Muscle layer of duodenum (tissue), 2 donors: Measurements from ENCODE around the gene TMEM187.

Experiments
- H3K27ac ChIP-seq: one replicate; pipeline ENCODE4 v1.7.0; 2013; ENCODE audit warnings: mild to moderate bottlenecking, low read length
- H3K27me3 ChIP-seq: one replicate; pipeline ENCODE4 v1.7.0; 2013; ENCODE audit warnings: low read depth, mild to moderate bottlenecking, control low read depth, low read length
- H3K36me3 ChIP-seq, 2 donors: one replicate each; pipeline ENCODE4 v1.7.0; 2013; ENCODE audit warnings: low read length in 2 of 2, control low read depth in 1 of 2, mild to moderate bottlenecking in 1 of 2; ENCODE audit not compliant: insufficient read depth in 2 of 2, control insufficient read depth in 1 of 2
- H3K4me1 ChIP-seq, 2 donors: one replicate each; pipeline ENCODE4 v1.7.0; 2013; ENCODE audit warnings: low read length in 2 of 2, mild to moderate bottlenecking in 2 of 2, control low read depth in 1 of 2, moderate library complexity in 1 of 2; ENCODE audit not compliant: insufficient read depth in 2 of 2, control insufficient read depth in 1 of 2
- H3K4me3 ChIP-seq, 2 donors: one replicate each; pipeline ENCODE4 v1.7.0; 2013; ENCODE audit warnings: low read length in 2 of 2, low read depth in 1 of 2, mild to moderate bottlenecking in 1 of 2
- H3K9me3 ChIP-seq, 2 donors: one replicate each; pipeline ENCODE4 v1.7.0; 2013; ENCODE audit warnings: low read length in 2 of 2, control low read depth in 1 of 2, mild to moderate bottlenecking in 1 of 2; ENCODE audit not compliant: control insufficient read depth in 1 of 2
- donor health status: healthy.

TMEM187 gene

GRCh38 chrX:153928846-153929245, 43.7 kb upstream of the TMEM187 start:
- Histone ChIP-seq H3K27ac (no peak overlapping the region), H3K36me3 (peaks cover 0 to 10% of the 10 kb centered on the region in 2 donors), H3K4me3 (no peak overlapping the region), H3K27me3 (no peaks in the 10 kb centered on the region), H3K9me3 (no peaks in the 10 kb centered on the region), H3K4me1 (peaks cover 0 to 17% of the 10 kb centered on the region in 2 donors)

- Histone ChIP-seq H3K36me3 (peaks cover 0 to 10% of the 10 kb centered on the region in 2 donors), H3K27ac (no peak overlapping the region), H3K4me1 (peaks cover 0 to 23% of the 10 kb centered on the region in 2 donors), H3K4me3 (no peak overlapping the region), H3K9me3 (no peaks in the 10 kb centered on the region), H3K27me3 (no peaks in the 10 kb centered on the region)
Measured at GRCh38 chrX:153929576-153929975, 43.0 kb upstream of the TMEM187 start.

- H3K4me1 ChIP-seq: peaks cover 0 to 23% of the 10 kb centered on the region in 2 donors
Measured at GRCh38 chrX:153930011-153930910, 42.3 kb upstream of the TMEM187 start.

GRCh38 chrX:153931151-153931550, 41.4 kb upstream of the TMEM187 start:
- H3K4me1 ChIP-seq: peaks cover 0 to 26% of the 10 kb centered on the region in 2 donors
- no peaks in the 10 kb centered on the region for H3K9me3 ChIP-seq
- H3K36me3 ChIP-seq: peaks cover 0 to 10% of the 10 kb centered on the region in 2 donors
- H3K27me3 ChIP-seq: no peaks in the 10 kb centered on the region
- H3K27ac ChIP-seq: no peak overlapping the region
- no peak overlapping the region for H3K4me3 ChIP-seq

More at GRCh38 chrX:153930011-153930910, 42.3 kb upstream of the TMEM187 start:
- H3K27me3 ChIP-seq: no peaks in the 10 kb centered on the region
- peaks cover 0 to 10% of the 10 kb centered on the region in 2 donors for H3K36me3 ChIP-seq
- no peak overlapping the region for H3K4me3 ChIP-seq
- H3K27ac ChIP-seq: no peak overlapping the region
- no peaks in the 10 kb centered on the region for H3K9me3 ChIP-seq

GRCh38 chrX:153931748-153932147, 40.8 kb upstream of the TMEM187 start:
- Histone ChIP-seq H3K4me3 (no peak overlapping the region), H3K27me3 (no peaks in the 10 kb centered on the region), H3K9me3 (no peaks in the 10 kb centered on the region), H3K27ac (no peak overlapping the region), H3K4me1 (peaks cover 0 to 22% of the 10 kb centered on the region in 2 donors), H3K36me3 (peaks cover 0 to 10% of the 10 kb centered on the region in 2 donors)

GRCh38 chrX:153932220-153932915, 40.2 kb upstream of the TMEM187 start:
- Histone ChIP-seq H3K4me3 (no peak overlapping the region), H3K27me3 (no peaks in the 10 kb centered on the region), H3K4me1 (peaks cover 0 to 17% of the 10 kb centered on the region in 2 donors), H3K36me3 (peaks cover 0 to 10% of the 10 kb centered on the region in 2 donors), H3K27ac (no peak overlapping the region), H3K9me3 (no peaks in the 10 kb centered on the region)

- no peaks in the 10 kb centered on the region for H3K27me3 ChIP-seq
- peak overlapping the region; percentile 66 to 68 for H3K4me3 ChIP-seq
- no peaks in the 10 kb centered on the region for H3K9me3 ChIP-seq
- H3K36me3 ChIP-seq: peaks cover 0 to 10% of the 10 kb centered on the region in 2 donors
- peaks cover 0 to 16% of the 10 kb centered on the region in 2 donors for H3K4me1 ChIP-seq
- no peak overlapping the region for H3K27ac ChIP-seq
Measured at GRCh38 chrX:153933748-153934147, 38.8 kb upstream of the TMEM187 start.

- Histone ChIP-seq H3K36me3 (peaks cover 0 to 10% of the 10 kb centered on the region in 2 donors), H3K4me3 (peak overlapping the region; percentile 66 to 68), H3K4me1 (peaks cover 0 to 11% of the 10 kb centered on the region in 2 donors), H3K27me3 (no peaks in the 10 kb centered on the region), H3K27ac (peak overlapping the region; percentile 39), H3K9me3 (no peaks in the 10 kb centered on the region)
Measured at GRCh38 chrX:153934148-153934761, 38.3 kb upstream of the TMEM187 start.

GRCh38 chrX:153934762-153935325, 37.7 kb upstream of the TMEM187 start, which contains the start of gene NAA10:
Gene NAA10, minus strand, starts transcription at chrX:153935037. Its CDS starts 133 bp downstream, at chrX:153934904.
- Histone ChIP-seq H3K9me3 (no peaks in the 10 kb centered on the region), H3K27ac (peak within 1 kb of the TSS; percentile 39), H3K4me1 (peaks cover 0 to 11% of the 10 kb centered on the region in 2 donors), H3K4me3 (peak within 1 kb of the TSS; percentile 66 to 68), H3K36me3 (peaks cover 0 to 10% of the 10 kb centered on the region in 2 donors), H3K27me3 (no peaks in the 10 kb centered on the region)

GRCh38 chrX:153935326-153935851, 37.2 kb upstream of the TMEM187 start:
- H3K36me3 ChIP-seq: peaks cover 0 to 8% of the 10 kb centered on the region in 2 donors
- H3K27ac ChIP-seq: no peak overlapping the region
- H3K4me1 ChIP-seq: peaks cover 0 to 11% of the 10 kb centered on the region in 2 donors
- H3K4me3 ChIP-seq: peak overlapping the region in 1 of 2 donors; percentile 26
- no peaks in the 10 kb centered on the region for H3K27me3 ChIP-seq
- no peaks in the 10 kb centered on the region for H3K9me3 ChIP-seq
